Breast epithelium (tissue), 3 donors: ENCODE data around the gene SLC44A2.

Experiments used
- POLR2A ChIP-seq: fragments of 450-650 bp; IDR thresholded peaks from one replicate; pipeline ENCODE4 v1.6.1; 2016; ENCODE audit warnings: antibody characterized with exemption, mild to moderate bottlenecking, moderate library complexity
- POLR2AphosphoS5 ChIP-seq, 3 donors: sonication (generic); formaldehyde crosslinking; IDR thresholded peaks; one replicate each; pipeline ENCODE4 v1.6.1; 2017; ENCODE audit warnings: antibody characterized with exemption in 3 of 3
- TF ChIP-seq, protein P1 (sequence below), 3 donors: fragments of 450-650 bp; IDR thresholded peaks; one replicate each; pipeline ENCODE4 v1.5.1; 2016 to 2017; ENCODE audit warnings: antibody characterized with exemption in 3 of 3, mild to moderate bottlenecking in 3 of 3, moderate library complexity in 3 of 3

DNA sequence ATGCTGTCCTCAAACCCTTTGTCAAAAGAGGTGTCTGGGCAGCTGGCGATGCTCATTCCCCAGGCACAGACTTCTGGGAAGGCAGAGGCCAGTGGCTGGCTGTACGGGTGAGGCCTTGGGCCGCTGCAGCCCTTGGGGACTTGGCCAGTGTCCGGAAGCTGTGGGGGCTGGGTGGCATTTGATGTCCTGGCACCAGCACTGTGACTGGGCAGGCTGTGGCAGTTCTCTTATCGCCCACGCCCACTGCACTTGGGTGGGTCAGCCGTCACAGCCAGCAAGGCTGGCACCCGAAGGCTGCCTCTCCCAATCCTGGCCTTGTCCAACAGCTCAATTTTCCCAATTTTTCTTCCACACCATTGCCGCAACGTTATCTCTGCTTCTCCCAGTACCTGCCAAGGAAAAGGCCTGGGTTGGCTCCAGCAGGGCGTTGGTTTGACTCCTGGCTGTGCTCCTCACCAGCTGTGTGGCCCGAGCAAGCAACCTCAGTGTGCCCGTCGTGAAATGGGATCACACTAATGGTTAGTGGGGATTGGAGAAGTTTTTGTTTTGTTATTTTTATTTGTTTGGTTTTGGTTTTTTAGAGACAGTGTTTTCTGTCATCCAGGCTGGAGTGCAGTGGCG is 12.7 kb upstream of the SLC44A2 start:
- TF ChIP-seq, protein P1, sequence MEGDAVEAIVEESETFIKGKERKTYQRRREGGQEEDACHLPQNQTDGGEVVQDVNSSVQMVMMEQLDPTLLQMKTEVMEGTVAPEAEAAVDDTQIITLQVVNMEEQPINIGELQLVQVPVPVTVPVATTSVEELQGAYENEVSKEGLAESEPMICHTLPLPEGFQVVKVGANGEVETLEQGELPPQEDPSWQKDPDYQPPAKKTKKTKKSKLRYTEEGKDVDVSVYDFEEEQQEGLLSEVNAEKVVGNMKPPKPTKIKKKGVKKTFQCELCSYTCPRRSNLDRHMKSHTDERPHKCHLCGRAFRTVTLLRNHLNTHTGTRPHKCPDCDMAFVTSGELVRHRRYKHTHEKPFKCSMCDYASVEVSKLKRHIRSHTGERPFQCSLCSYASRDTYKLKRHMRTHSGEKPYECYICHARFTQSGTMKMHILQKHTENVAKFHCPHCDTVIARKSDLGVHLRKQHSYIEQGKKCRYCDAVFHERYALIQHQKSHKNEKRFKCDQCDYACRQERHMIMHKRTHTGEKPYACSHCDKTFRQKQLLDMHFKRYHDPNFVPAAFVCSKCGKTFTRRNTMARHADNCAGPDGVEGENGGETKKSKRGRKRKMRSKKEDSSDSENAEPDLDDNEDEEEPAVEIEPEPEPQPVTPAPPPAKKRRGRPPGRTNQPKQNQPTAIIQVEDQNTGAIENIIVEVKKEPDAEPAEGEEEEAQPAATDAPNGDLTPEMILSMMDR (IDR thresholded peaks at IDR 0.05) = no peak
- TF ChIP-seq POLR2AphosphoS5 (IDR thresholded peaks at IDR 0.05) = peak in 1 of 3 donors; percentile 7
- TF ChIP-seq POLR2A = no peak
